HG03520 (cell line): ENCODE measurements around the gene MRLN.
A peak's percentile ranks its signal among the peaks of the same experiment; 100 is the strongest.

ENCODE experiments used
- ATAC-seq: cut with Tn5 transposase; IDR thresholded peaks from one replicate; pipeline ENCODE4 v1.9.1; 2021; ENCODE audit warnings: mild to moderate bottlenecking, moderate library complexity; ENCODE audit not compliant: unreplicated experiment

MRLN gene

DNA sequence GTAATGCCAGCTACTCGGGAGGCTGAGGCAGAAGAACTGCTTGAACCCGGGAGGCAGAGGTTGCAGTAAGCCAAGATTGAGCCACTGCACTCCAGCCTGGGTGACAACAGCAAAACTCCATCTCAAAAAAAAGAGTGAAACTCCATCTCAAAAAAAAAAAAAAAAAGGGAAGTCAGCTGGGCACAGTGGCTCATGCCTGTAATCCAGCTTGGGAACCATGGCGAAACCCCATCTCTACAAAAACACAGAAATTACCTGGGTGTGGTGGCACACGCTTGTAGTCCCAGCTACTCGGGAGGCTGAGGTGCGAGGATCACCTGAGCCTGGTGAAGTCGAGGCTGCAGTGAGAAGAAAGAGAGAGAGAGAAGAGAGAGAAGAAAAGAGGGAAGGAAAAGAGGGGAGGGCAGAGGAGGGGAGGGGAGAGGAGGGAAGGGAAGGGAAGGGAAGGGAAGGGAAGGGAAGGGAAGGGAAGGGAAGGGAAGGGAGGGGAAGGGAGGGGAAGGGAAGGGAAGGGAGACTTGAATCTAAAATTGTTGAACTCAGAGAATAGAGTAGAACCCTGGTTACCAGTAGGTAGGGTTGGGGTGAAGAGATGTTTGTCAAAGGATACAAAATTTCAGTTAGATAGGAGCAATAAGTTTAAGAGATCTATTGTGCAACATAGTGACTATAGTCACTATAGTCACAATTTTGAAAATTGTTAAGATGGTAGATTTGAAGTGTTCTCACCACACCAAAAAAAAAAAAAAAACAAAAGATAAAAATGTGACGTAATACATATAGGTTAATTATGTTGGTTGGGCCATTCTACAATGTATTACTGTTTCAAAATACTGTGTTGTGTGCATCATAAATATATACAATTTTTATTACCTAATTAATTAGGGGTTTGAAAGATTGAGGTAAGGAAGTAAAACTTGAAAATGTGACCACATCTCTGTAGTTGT is 46.1 kb downstream of the MRLN start:
- no peak for ATAC-seq

DNA sequence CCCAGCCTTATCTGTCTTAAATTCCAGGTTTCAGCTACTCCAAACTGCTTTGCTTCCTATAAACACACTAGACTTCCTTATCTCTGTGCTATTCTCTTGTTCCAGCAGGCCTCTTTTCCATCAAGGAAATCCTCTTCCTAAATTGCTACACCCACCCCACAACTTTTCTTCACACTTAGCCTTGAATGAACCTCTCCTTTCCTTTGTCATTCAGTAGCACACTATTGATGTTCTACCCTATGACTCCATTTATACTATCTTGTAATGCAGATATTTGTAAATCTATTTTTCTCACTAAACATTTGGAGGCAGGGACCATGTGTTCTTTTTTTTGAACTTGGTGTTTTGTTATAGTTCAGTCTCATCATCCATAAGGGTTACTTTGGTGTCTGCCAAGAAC is 47.3 kb downstream of the MRLN start:
- no peak for ATAC-seq

DNA sequence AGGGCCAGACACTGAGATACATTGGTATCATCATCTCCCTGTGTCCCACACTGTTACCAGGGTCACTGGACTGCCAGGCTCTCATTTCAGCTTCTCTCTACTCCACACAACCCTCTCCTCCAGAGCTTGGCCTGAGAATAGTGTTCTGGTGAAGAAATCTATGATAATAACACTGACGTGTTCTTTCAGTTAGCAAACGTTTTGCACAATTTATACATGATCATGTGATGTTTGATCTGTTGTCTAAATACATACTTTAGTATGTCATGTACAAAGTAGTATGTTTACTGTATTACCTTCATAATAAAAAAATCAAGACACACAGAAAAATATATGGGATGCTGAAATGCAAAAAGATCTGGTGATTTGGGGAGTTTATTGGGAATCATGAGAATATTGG is 48.6 kb downstream of the MRLN start:
- no peak for ATAC-seq

DNA sequence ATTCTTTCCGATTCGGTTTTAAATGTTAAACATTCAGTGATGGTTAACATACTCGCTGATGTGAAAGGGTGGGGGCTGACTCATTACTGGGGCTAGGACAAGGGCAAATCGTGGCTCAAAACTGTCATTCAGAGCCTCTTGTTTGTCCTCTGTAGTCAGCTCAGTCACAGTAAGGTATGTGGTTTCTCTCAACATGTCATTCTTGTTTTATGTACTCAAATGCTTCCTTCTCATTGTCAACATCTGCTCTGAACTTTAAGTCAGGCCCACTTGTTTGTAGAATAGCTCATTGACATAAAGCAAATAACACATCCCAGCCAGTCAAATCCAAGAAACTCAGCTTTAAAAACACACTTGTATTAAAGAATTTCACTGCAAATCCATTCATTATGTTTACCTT is 50.9 kb downstream of the MRLN start:
- ATAC-seq, result peak; percentile 67

DNA sequence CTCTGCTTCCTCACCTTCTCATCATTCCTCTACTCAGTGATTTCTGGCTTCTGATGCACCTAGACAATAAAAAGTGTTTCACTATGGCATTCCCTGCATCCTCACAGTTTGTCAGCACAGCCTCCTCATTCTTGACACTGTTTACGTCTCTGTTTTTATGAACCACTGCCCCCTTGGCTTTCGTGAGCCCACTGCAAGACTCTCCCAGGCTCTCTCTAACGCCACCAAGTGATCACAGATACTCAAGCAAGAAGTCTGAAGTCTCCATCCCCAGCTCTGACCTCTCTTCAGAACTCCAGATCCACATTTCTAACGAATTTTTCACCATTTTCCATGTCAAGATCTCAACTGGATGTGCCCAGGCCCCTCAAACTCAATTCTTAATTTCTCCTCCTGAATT is 52.5 kb downstream of the MRLN start:
- no peak for ATAC-seq

DNA sequence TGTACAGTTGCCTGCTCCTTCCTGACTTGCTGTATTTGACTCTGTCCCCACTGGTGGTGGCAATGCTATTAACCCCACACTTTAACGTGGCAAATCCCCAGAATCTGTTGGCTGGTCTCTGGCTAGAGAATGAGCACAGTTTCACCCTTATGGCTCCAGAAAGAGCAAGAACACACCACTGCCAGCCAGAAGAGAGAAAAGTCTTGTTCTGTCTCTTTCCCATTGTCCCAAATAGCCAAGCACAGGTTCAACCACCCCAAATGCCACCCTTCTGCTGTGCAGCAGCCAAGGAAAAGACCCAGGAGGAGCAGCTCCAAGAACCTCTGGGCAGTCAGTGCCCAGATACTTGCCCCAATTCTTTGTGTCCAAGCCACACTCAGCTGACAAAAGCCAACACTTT is 54.9 kb downstream of the MRLN start:
- ATAC-seq, result no peak

DNA sequence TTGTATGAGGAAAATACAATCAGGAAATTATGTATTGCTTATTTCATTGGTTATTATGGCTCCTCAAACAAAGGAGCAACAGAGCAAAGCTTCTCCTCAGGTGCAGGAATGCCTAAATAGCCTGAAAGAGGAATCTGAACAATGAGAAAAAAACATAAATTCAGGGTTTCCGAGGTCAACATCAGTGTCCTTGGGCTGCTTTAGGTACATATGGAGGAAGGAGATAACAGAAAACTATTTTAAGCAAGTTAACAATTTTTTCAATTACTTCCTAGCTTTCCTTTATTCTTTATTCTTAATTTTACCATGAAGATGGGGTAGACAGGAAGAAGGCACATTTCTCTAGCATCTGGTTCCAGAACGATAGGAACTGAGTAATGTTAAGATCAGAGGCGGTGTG is 57.6 kb downstream of the MRLN start:
- ATAC-seq, result no peak

DNA sequence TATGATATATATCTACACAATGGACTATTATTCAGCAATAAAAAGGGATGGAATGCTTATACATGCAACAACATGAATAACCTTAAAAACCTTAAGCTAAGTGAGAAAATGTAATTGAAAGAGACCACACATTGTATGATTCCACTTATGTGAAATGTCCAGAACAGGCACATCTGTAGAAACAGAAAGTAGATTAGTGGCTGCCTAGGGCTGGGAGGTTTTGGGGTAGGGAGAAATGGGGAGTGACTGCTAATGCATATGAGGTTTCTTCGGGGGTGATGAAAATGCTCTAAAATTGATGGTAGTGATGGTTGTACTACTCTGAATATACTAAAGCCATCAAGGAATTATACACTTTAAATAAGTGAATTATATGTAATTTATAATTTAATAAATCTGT is 58.3 kb downstream of the MRLN start:
- no peak for ATAC-seq

DNA sequence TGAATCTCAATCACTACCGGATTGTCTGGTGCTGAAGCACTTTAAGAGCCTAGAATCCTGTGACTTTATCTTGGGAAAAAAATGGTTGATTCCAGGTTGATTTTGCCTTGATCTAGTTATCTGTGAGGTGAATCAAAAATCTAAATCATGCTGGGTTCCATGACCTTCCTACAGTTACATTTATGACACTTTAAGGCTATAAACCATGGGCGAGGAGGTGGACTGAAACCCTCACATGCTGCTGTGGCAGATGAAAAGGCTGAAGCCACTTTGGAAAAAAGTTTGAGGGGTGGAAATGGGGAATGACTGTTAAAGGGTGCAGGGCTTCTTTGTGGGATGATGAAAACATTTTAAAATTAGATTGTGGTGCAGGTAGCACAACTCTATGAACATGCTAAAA is 61.1 kb downstream of the MRLN start:
- no peak for ATAC-seq

DNA sequence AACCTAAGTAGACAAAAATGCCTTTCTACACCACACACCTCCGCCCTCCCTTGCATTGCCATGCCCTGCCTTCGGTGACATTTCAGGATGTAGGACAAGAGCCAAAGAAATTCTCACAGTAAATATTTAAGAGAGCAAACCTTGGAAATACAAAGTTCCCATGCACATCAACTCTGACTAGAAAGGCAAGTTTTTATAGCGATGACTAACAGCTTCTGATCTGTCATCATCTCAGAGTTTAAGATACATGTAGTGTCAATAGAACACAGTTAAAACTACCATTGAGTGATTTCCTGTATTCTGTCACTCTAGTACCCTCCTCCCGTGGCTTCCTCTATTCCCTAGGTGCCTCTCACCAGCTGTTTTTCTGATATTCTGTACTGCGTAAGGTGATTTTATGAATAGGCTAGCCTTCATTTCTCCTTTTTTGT is 64.3 kb downstream of the MRLN start:
- no peak for ATAC-seq

DNA sequence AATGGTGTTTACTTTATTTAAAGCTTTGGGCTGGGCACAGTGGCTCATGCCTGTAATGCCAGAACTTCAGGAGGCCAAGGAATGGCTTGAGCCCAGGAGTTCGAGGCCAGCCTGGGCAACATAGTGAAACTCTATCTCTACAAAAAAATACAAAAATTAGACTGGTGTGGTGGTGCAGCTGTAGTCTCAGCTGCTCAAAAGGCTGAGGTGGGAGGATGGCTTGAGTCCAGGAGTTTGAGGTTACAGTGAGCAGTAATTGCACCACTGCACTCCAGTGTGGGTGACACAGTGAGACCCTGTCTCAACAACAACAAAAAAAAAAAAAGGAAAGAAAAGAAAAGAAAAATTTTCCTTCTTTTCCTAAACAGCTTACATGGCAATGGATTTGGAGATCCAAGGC is 65.6 kb downstream of the MRLN start:
- no peak for ATAC-seq
